H9 (cell line): ENCODE measurements around the gene SPTBN1. TPM values are rescaled to one million over a fixed set of nuclear protein-coding genes. Genes with fewer than 3 reads are reported as not detected.
A peak's percentile ranks its signal among the peaks of the same experiment; 100 is the strongest.

Experiments used
- DNase-seq: peaks from one replicate; pipeline ENCODE4 v3.0.0-alpha.2; 2017
- H2AFZ ChIP-seq: one replicate; pipeline ENCODE4 v1.6.1; 2013; ENCODE audit warnings: mild to moderate bottlenecking, low read length, control low read depth, moderate library complexity
- H2AK5ac ChIP-seq: 2 replicates; pipeline ENCODE4 v1.6.1; 2013; ENCODE audit warnings: low read length, control low read depth, mixed read lengths; ENCODE audit not compliant: insufficient read length
- H2BK120ac ChIP-seq: one replicate; pipeline ENCODE4 v1.6.1; 2013; ENCODE audit warnings: low read depth, mild to moderate bottlenecking, low read length, control low read depth, inconsistent platforms; ENCODE audit not compliant: poor library complexity, severe bottlenecking
- H2BK12ac ChIP-seq: 2 replicates; pipeline ENCODE4 v1.6.1; 2013; ENCODE audit warnings: low read length, control low read depth, mixed read lengths, low read depth; ENCODE audit not compliant: insufficient read length
- H2BK15ac ChIP-seq: 2 replicates; pipeline ENCODE4 v1.6.1; 2013; ENCODE audit warnings: low read depth, low read length, control low read depth
- H2BK20ac ChIP-seq: one replicate; pipeline ENCODE4 v1.6.1; 2013; ENCODE audit warnings: low read depth, mild to moderate bottlenecking, low read length, control low read depth, inconsistent platforms; ENCODE audit not compliant: poor library complexity, severe bottlenecking
- H2BK5ac ChIP-seq: 2 replicates; pipeline ENCODE4 v1.6.1; 2013; ENCODE audit warnings: low read length, control low read depth, mixed read lengths; ENCODE audit not compliant: insufficient read length
- H3K14ac ChIP-seq: 2 replicates; pipeline ENCODE4 v1.6.1; 2013; ENCODE audit warnings: low read length, control low read depth; ENCODE audit not compliant: insufficient read depth
- H3K18ac ChIP-seq: 2 replicates; pipeline ENCODE4 v1.6.1; 2013; ENCODE audit warnings: low read depth, mild to moderate bottlenecking, mixed read lengths, low read length, control low read depth; ENCODE audit not compliant: insufficient read length
- H3K23ac ChIP-seq: 2 replicates; pipeline ENCODE4 v1.6.1; 2013; ENCODE audit warnings: low read length, control low read depth, mixed read lengths, low read depth; ENCODE audit not compliant: insufficient read length
- H3K23me2 ChIP-seq: 2 replicates; pipeline ENCODE4 v1.6.1; 2013; ENCODE audit warnings: low read depth, mild to moderate bottlenecking, mixed read lengths, low read length, control low read depth; ENCODE audit not compliant: insufficient read length, poor library complexity, severe bottlenecking
- H3K27ac ChIP-seq: 2 replicates; pipeline ENCODE4 v1.5.1; 2013; ENCODE audit warnings: low read length, control low read depth, mixed read lengths, low read depth; ENCODE audit not compliant: insufficient read length
- H3K27me3 ChIP-seq: 2 replicates; pipeline ENCODE4 v1.6.1; 2013; ENCODE audit warnings: low read length, control low read depth, inconsistent platforms; ENCODE audit not compliant: insufficient read depth
- H3K4ac ChIP-seq: 2 replicates; pipeline ENCODE4 v1.6.1; 2013; ENCODE audit warnings: low read depth, mild to moderate bottlenecking, control low read depth, inconsistent platforms, low read length, moderate library complexity
- H3K4me1 ChIP-seq: 2 replicates; pipeline ENCODE4 v1.6.1; 2013; ENCODE audit warnings: low read length, control low read depth, inconsistent platforms; ENCODE audit not compliant: insufficient read depth
- H3K4me2 ChIP-seq: 2 replicates; pipeline ENCODE4 v1.6.1; 2013; ENCODE audit warnings: low read length, control low read depth, mixed read lengths; ENCODE audit not compliant: insufficient read length, insufficient read depth
- H3K56ac ChIP-seq: 2 replicates; pipeline ENCODE4 v1.6.1; 2013; ENCODE audit warnings: low read depth, mild to moderate bottlenecking, mixed read lengths, low read length, control low read depth; ENCODE audit not compliant: insufficient read length
- H3K79me1 ChIP-seq: 2 replicates; pipeline ENCODE4 v1.6.1; 2013; ENCODE audit warnings: low read depth, mild to moderate bottlenecking, moderate library complexity, low read length, control low read depth, inconsistent platforms; ENCODE audit not compliant: insufficient read depth, poor library complexity, severe bottlenecking
- H3K79me2 ChIP-seq: 2 replicates; pipeline ENCODE4 v1.6.1; 2013; ENCODE audit warnings: low read length, control low read depth, inconsistent platforms; ENCODE audit not compliant: insufficient read depth
- H3K9ac ChIP-seq: 2 replicates; pipeline ENCODE4 v1.6.1; 2013; ENCODE audit warnings: low read length, control low read depth, mixed read lengths; ENCODE audit not compliant: insufficient read length; ENCODE audit errors: extremely low read depth
- H3K9me3 ChIP-seq: one replicate; pipeline ENCODE4 v1.6.1; 2013; ENCODE audit warnings: low read depth, low read length, inconsistent platforms; ENCODE audit not compliant: control insufficient read depth
- H3T11ph ChIP-seq: one replicate; pipeline ENCODE4 v1.6.1; 2013; ENCODE audit warnings: mild to moderate bottlenecking, low read length, control low read depth, inconsistent platforms
- H4K20me1 ChIP-seq: one replicate; pipeline ENCODE4 v1.6.1; 2013; ENCODE audit not compliant: control insufficient read depth, insufficient read length, insufficient read depth
- H4K5ac ChIP-seq: 2 replicates; pipeline ENCODE4 v1.6.1; 2013; ENCODE audit warnings: low read depth, mild to moderate bottlenecking, mixed read lengths, low read length, control low read depth; ENCODE audit not compliant: insufficient read length
- H4K8ac ChIP-seq: replicated peaks from 2 replicates; pipeline ENCODE4 v1.6.1; 2013; ENCODE audit warnings: low read length, control low read depth, mixed read lengths, low read depth; ENCODE audit not compliant: insufficient read length
- H4K91ac ChIP-seq: 2 replicates; pipeline ENCODE4 v1.6.1; 2013; ENCODE audit warnings: low read depth, mild to moderate bottlenecking, moderate library complexity, mixed read lengths, low read length, control low read depth; ENCODE audit not compliant: insufficient read length
- H3K27ac Mint-ChIP-seq, 3 experiments: 2 replicates in 2 of 3; 3 replicates in 1 of 3; pipeline ENCODE4 v1.8.0; 2020 to 2021; ENCODE audit warnings: mixed read lengths in 3 of 3, mild to moderate bottlenecking in 1 of 3, moderate library complexity in 1 of 3
- H3K27me3 Mint-ChIP-seq: 2 replicates; pipeline ENCODE4 v1.8.0; 2021; ENCODE audit warnings: low read depth, mild to moderate bottlenecking, moderate library complexity, mixed read lengths
- H3K36me3 Mint-ChIP-seq, 3 experiments: 2 replicates in 2 of 3; 3 replicates in 1 of 3; pipeline ENCODE4 v1.8.0; 2020 to 2021; ENCODE audit warnings: low read depth in 3 of 3, mixed read lengths in 3 of 3; ENCODE audit not compliant: insufficient read depth in 1 of 3
- H3K4me1 Mint-ChIP-seq, 2 experiments: 2 replicates each; pipeline ENCODE4 v1.8.0; 2020; ENCODE audit warnings: mixed read lengths in 2 of 2
- H3K4me3 Mint-ChIP-seq, 2 experiments: 2 replicates in 1 of 2; 3 replicates in 1 of 2; pipeline ENCODE4 v1.8.0; 2020 to 2021; ENCODE audit warnings: mild to moderate bottlenecking in 2 of 2, mixed read lengths in 2 of 2, moderate library complexity in 1 of 2
- H3K9me3 Mint-ChIP-seq, 2 experiments: 2 replicates in 1 of 2; 3 replicates in 1 of 2; pipeline ENCODE4 v1.8.0; 2020; ENCODE audit warnings: mild to moderate bottlenecking in 2 of 2, mixed read lengths in 2 of 2, moderate library complexity in 1 of 2
- WGBS: extraction: QIAGEN DNeasy Blood & Tissue Kit; methylation state at CpG from one replicate; pipeline ENCODE4 v1.1.7; 2013; ENCODE audit warnings: missing lambda C conversion rate, low lambda C conversion rate, mixed read lengths; ENCODE audit not compliant: insufficient read length; ENCODE audit errors: extremely low coverage; 5-methylcytosine and 5-hydroxymethylcytosine counted together
- total RNA-seq: library from RNA; stranded (reverse); gene quantifications from 2 replicates; pipeline ENCODE4 v1.2.1, GENCODE V29; 2021
- TF ChIP-seq, protein P1 (sequence below): fragments of 200-600 bp; sonication (generic); conservative IDR thresholded peaks from 3 replicates; pipeline ENCODE4 v1.8.0; 2021; ENCODE audit warnings: antibody characterized with exemption, mild to moderate bottlenecking

The SPTBN1 gene
- total RNA-seq, 1 experiment from 2014 or later, result 164 TPM

DNA sequence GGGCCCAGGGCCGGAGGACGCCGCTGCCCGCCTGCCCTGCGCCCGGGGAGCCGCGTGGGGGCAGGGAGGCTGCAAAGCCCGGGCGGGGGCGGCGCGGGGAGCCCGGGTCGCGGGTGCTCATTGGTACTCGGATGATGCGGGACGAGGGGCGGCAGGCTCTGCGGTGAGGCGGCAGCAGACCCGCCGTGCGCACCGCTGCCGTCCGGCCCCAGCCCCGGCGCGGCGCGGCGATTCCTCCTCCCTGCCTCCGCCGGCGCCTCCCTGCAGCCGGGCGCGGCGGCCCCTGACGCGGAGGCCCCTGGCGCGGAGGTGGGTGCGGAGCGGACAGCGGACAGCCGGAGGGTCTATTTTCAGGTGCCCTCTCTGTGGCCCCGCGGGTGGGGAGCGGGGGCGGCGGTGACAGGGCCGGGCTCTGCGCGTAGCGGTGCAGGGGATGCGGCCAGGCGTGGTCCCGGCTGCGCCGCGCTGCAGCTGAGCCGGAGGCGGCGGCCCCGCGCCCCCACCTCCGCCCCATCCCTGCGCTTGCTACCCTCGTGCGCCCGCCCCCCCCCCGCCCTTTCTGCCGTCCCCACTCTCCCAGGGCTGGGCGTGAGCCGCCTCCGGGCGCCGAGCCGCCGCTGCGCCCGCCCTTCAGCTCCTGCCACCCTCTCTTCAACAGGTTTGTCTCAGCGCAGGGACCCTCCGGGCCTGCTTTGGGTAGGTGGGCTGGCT, 640 bp downstream of the SPTBN1 start:
- Histone ChIP-seq H3K79me1 (no peaks in the 10 kb centered on the region), H3K4me1 (no peaks in the 10 kb centered on the region), H3K23ac (no peak overlapping the region), H3K27ac (no peak overlapping the region), H4K20me1 (no peaks in the 10 kb centered on the region), H3K9me3 (no peaks in the 10 kb centered on the region), H2BK20ac (no peak overlapping the region), H3K27me3 (no peaks in the 10 kb centered on the region), H2BK15ac (no peak overlapping the region), H4K5ac (no peak overlapping the region), H3K18ac (no peak overlapping the region), H2AK5ac (no peak overlapping the region), H2BK120ac (no peak overlapping the region), H3K79me2 (no peaks in the 10 kb centered on the region; the same call in 1 of the 2 replicates), H2AFZ (no peak overlapping the region), H3K23me2 (peaks cover 21% of the 10 kb centered on the region), H2BK12ac (no peak overlapping the region), H3K4me2 (peak overlapping the region; percentile 83), H3T11ph (no peak overlapping the region), H3K9ac (no peak overlapping the region), H3K14ac (no peak overlapping the region), H4K8ac (no peak overlapping the region), H2BK5ac (no peak overlapping the region), H3K4ac (no peak overlapping the region), H4K91ac (no peak overlapping the region), H3K56ac (no peak overlapping the region)
- Mint-ChIP-seq H3K36me3 (no peaks in the 10 kb centered on the region; a peak in 1 of 7 replicates), H3K27ac (no peak overlapping the region), H3K9me3 (no peaks in the 10 kb centered on the region; a peak in 1 of 5 replicates), H3K4me3 (peak overlapping the region; percentile 84 to 94), H3K27me3 (peaks cover 36% of the 10 kb centered on the region), H3K4me1 (peaks cover 6 to 21% of the 10 kb centered on the region in 2 experiments)
- TF ChIP-seq, protein P1, sequence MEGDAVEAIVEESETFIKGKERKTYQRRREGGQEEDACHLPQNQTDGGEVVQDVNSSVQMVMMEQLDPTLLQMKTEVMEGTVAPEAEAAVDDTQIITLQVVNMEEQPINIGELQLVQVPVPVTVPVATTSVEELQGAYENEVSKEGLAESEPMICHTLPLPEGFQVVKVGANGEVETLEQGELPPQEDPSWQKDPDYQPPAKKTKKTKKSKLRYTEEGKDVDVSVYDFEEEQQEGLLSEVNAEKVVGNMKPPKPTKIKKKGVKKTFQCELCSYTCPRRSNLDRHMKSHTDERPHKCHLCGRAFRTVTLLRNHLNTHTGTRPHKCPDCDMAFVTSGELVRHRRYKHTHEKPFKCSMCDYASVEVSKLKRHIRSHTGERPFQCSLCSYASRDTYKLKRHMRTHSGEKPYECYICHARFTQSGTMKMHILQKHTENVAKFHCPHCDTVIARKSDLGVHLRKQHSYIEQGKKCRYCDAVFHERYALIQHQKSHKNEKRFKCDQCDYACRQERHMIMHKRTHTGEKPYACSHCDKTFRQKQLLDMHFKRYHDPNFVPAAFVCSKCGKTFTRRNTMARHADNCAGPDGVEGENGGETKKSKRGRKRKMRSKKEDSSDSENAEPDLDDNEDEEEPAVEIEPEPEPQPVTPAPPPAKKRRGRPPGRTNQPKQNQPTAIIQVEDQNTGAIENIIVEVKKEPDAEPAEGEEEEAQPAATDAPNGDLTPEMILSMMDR, result no peak
- DNase-seq, result peak; percentile 44
- WGBS, result no CpG with 5 or more reads among the region's 87 CpGs
